Bronchial epithelial cell (primary cell): ENCODE measurements around the gene KDM1B. TPM values are rescaled to one million over a fixed set of nuclear protein-coding genes. Genes with fewer than 3 reads are reported as not detected.

ENCODE experiments used
- DNase-seq: peaks from one replicate; pipeline ENCODE4 v3.0.0-alpha.2; 2010; ENCODE audit warnings: low read depth
- FAIRE-seq: peaks from 2 replicates; lab custom pipeline; 2011; peaks lifted over from hg19 to GRCh38; lab: Jason Lieb, UNC
- H3K27me3 ChIP-seq: 2 replicates; pipeline ENCODE4 v1.5.1; 2011; ENCODE audit warnings: low read length; ENCODE audit not compliant: control insufficient read depth, insufficient read depth
- H3K36me3 ChIP-seq: 2 replicates; pipeline ENCODE4 v1.5.1; 2011; ENCODE audit warnings: low read length; ENCODE audit not compliant: control insufficient read depth, insufficient read depth
- H3K4me3 ChIP-seq: 2 replicates; pipeline ENCODE4 v1.5.1; 2011; ENCODE audit warnings: mild to moderate bottlenecking, low read depth, low read length, control low read depth
- CTCF ChIP-seq: IDR thresholded peaks from 2 replicates; pipeline ENCODE4 v1.5.1; 2011; ENCODE audit warnings: mild to moderate bottlenecking, moderate library complexity, low read length, control low read depth, inconsistent platforms; ENCODE audit not compliant: insufficient read depth, severe bottlenecking
- total RNA-seq: library from RNA; depleted of rRNA; stranded (reverse); fragments of >200 nt; gene quantifications from 2 replicates; pipeline ENCODE4 v1.2.1, GENCODE V29; 2014

Gene KDM1B
- total RNA-seq, 1 donor from 2014 or later = 21.1 TPM

DNA sequence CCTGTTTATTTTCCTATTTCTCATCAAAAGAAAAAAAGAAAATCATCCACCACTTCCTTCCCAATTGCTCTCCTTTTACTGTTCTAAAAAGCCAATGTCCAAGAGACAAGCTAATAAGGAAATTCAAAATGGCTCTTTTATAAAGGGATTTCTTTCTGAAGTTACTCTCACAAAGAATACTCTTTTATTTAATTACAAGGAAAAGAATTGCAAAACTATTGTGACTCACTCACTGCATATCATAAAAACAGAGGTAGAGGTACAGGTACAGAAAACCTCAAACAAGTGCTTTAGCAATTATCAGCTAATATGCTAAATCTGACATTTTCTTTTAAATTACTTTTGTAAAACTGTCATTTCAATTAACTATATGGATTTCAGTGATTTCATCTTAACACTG lies 91.0 kb downstream of the KDM1B start:
- Histone ChIP-seq H3K4me3 (no peak overlapping the region), H3K36me3 (peaks cover under 1% of the 10 kb centered on the region), H3K27me3 (no peaks in the 10 kb centered on the region)
- FAIRE-seq = no peak
- no peak for TF ChIP-seq CTCF
- peak; percentile 63 for DNase-seq

DNA sequence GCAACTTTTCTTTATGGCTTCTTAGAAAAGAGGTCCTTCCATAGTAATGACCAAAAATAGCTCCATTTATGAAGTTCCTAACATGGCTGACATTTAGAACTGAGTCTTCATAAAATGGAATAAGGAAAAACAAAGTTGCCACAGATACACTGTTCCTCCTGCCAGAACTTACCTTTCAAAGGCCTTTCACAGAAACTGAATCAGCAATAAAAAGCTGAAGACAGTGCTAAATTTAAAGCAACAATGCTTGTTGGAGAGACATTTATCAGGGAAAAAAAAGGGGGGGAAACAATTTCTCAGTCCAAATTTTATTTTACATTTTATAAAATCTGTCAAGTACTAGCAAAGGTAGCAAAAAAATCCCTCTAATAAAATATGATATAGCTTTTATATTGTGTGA lies 91.8 kb downstream of the KDM1B start:
- Histone ChIP-seq H3K36me3 (peaks cover 2% of the 10 kb centered on the region), H3K4me3 (no peak overlapping the region), H3K27me3 (no peaks in the 10 kb centered on the region)
- DNase-seq = no peak
- FAIRE-seq = no peak
- TF ChIP-seq CTCF = no peak

- no peak overlapping the region for H3K4me3 ChIP-seq
- no peaks in the 10 kb centered on the region for H3K27me3 ChIP-seq
- DNase-seq (no peak), FAIRE-seq (no peak)
- H3K36me3 ChIP-seq = peaks cover 3% of the 10 kb centered on the region
- TF ChIP-seq CTCF = no peak
These were observed 93.5 kb downstream of the KDM1B start for GRCh38 chr6:18248698-18249097.

DNA sequence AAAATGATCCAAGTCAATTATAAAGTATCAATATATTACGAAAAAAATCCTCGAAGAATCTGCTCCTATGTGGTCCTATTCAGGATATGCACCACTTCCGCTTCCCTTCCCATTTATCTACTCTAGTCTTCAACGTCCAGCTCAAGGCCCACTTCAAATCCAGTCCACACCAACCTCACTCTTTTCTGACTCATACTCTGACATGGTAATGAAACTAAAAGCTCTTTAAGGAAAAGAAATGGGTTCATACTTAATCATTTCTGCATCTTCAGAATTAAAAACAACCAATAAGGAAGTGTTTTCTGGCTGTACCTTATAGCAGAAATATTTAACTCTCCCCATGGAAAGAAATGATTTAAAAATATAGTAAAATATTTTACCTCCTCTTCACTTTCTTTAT lies 94.0 kb downstream of the KDM1B start:
- H3K4me3 ChIP-seq = no peak overlapping the region
- DNase-seq (no peak), FAIRE-seq (no peak)
- TF ChIP-seq CTCF = no peak
- peaks cover 3% of the 10 kb centered on the region for H3K36me3 ChIP-seq
- no peaks in the 10 kb centered on the region for H3K27me3 ChIP-seq

- no peak for FAIRE-seq
- no peak for DNase-seq
- Histone ChIP-seq H3K4me3 (no peak overlapping the region), H3K27me3 (no peaks in the 10 kb centered on the region), H3K36me3 (peaks cover 7% of the 10 kb centered on the region)
- no peak for TF ChIP-seq CTCF
These were observed 98.4 kb downstream of the KDM1B start for GRCh38 chr6:18253635-18254034.

DNA sequence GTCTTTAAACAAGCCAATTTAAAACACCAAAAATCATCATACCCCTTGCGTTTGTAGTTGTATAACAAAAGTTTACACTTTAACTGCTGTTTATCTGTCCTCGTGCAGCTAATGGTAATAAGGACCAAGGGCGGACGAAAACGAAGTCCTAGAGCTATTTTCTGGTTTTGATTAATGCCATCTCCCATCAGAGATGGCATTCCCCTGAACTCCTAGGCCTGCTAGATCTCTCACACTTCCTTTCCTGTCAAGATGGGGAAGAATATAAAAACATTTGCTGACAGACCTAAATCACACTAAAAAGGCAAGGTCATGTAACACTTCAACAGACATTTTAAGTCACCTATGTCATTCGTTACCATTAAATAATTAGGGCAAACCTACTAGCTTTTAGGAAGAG lies 99.6 kb downstream of the KDM1B start:
- Histone ChIP-seq H3K4me3 (no peak overlapping the region), H3K36me3 (peaks cover 7% of the 10 kb centered on the region), H3K27me3 (no peaks in the 10 kb centered on the region)
- FAIRE-seq (no peak), DNase-seq (no peak)
- no peak for TF ChIP-seq CTCF
